Spleen (tissue), 11 donors: ENCODE measurements around the gene CMAS. TPM values are rescaled to one million over a fixed set of nuclear protein-coding genes. Genes with fewer than 3 reads are reported as not detected.

Experiments
- DNase-seq: peaks from one replicate; pipeline ENCODE4 v3.0.0-alpha.2; 2020
- H3K27ac ChIP-seq, 8 donors: fragments of 200-600 bp; sonication (generic) in 7 of 8; 1 replicate in 4 of 8; 2 replicates in 4 of 8; pipeline versions ENCODE4 v1.5.0 to v1.8.0; 2016 to 2021; ENCODE audit warnings: inconsistent platforms in 4 of 8, mild to moderate bottlenecking in 4 of 8, moderate library complexity in 1 of 8
- H3K27me3 ChIP-seq, 7 donors: fragments of 200-600 bp; sonication (generic) in 6 of 7; replicated peaks in 1 of 7; 1 replicate in 4 of 7; 2 replicates in 3 of 7; pipeline versions ENCODE4 v1.5.0 to v1.8.0; 2016 to 2021; ENCODE audit warnings: inconsistent platforms in 3 of 7, mild to moderate bottlenecking in 1 of 7
- H3K36me3 ChIP-seq, 6 donors: fragments of 200-600 bp; sonication (generic) in 5 of 6; 1 replicate in 4 of 6; 2 replicates in 2 of 6; pipeline versions ENCODE4 v1.5.0 to v1.8.0; 2016 to 2021; ENCODE audit warnings: inconsistent platforms in 2 of 6
- H3K4me1 ChIP-seq, 6 donors: fragments of 200-600 bp; sonication (generic) in 5 of 6; 1 replicate in 3 of 6; 2 replicates in 3 of 6; pipeline versions ENCODE4 v1.5.0 to v1.8.0; 2016 to 2021; ENCODE audit warnings: inconsistent platforms in 3 of 6
- H3K4me3 ChIP-seq, 8 donors: fragments of 200-600 bp; sonication (generic) in 7 of 8; 1 replicate in 4 of 8; 2 replicates in 4 of 8; pipeline versions ENCODE4 v1.5.0 to v1.8.0; 2016 to 2021; ENCODE audit warnings: inconsistent platforms in 4 of 8, mild to moderate bottlenecking in 4 of 8, moderate library complexity in 2 of 8
- H3K9me3 ChIP-seq, 8 donors: fragments of 200-600 bp; sonication (generic) in 7 of 8; 1 replicate in 4 of 8; 2 replicates in 4 of 8; pipeline versions ENCODE4 v1.5.0 to v1.8.0; 2016 to 2021; ENCODE audit warnings: inconsistent platforms in 4 of 8
- CTCF ChIP-seq, 11 experiments: fragments of 200-600 bp in 7 of 11; fragments of 450-650 bp in 4 of 11; sonication (generic) in 4 of 11; IDR thresholded peaks in 8 of 11; conservative IDR thresholded peaks in 3 of 11; 1 replicate in 7 of 11; 2 replicates in 4 of 11; pipeline versions ENCODE4 v1.4.0 to v1.8.0; 2016 to 2021; ENCODE audit warnings: antibody characterized with exemption in 11 of 11, inconsistent platforms in 4 of 11, mild to moderate bottlenecking in 1 of 11
- POLR2A ChIP-seq, 3 donors: fragments of 450-650 bp; IDR thresholded peaks; one replicate each; pipeline ENCODE4 v1.5.1; 2017; ENCODE audit warnings: antibody characterized with exemption in 3 of 3, mild to moderate bottlenecking in 1 of 3
- POLR2AphosphoS5 ChIP-seq, 3 donors: sonication (generic); formaldehyde crosslinking; IDR thresholded peaks; one replicate each; pipeline ENCODE4 v1.5.1; 2017; ENCODE audit warnings: antibody characterized with exemption in 3 of 3
- WGBS, 5 donors: extraction: QIAGEN DNeasy Blood & Tissue Kit in 3 of 5; methylation state at CpG; one replicate each; pipeline versions ENCODE4 v1.1.5 to v1.1.7; 2013 to 2018; 5-methylcytosine and 5-hydroxymethylcytosine counted together
- intact Hi-C: fragments of 100-400 bp; cut with DNase I; formaldehyde crosslinking; loops from one replicate; pipeline ENCODE4 v1.15.0; 2023; ENCODE audit warnings: low total_unique reads
- polyA plus RNA-seq, 3 donors: library from polyadenylated mRNA; stranded (reverse); fragments of 200-250 nt; gene quantifications; one replicate each; pipeline ENCODE4 v1.2.1, GENCODE V29; 2013
- total RNA-seq, 7 donors: library from RNA; depleted of rRNA in 3 of 7; stranded (reverse); fragments of >200 nt in 3 of 7; fragmentation: NEBNext Ultra II Directional in 4 of 7; extraction: Animal tissue kit (Norgen Biotek cat#: 25700) in 4 of 7; gene quantifications; one replicate each; pipeline versions ENCODE4 v1.1.0 to v1.2.1, GENCODE V29; 2016 to 2021
- donor health status: healthy with polysubstance abuse.
- donor health status: DM: no; HTN: no; CAD: no; lungs with moderate emphysema.
- donor health status: DM: no; HTN: no; CAD: no.
- donor health status: Bipolar disorder and iron deficiency.
- donor health status: healthy.
- donor health status: DM: no; HTN: no; CAD: no.
- donor health status: DM: yes; HTN: yes; CAD: no.

The CMAS gene
- total and polyA plus RNA-seq, 10 donors: 18.7 to 30.7 (median 25.3) TPM

- no peak for TF ChIP-seq POLR2A (IDR thresholded peaks at IDR 0.05)
- peak in 9 of 11 experiments; percentile 6 to 59 (median 46) for TF ChIP-seq CTCF (IDR thresholded peaks at IDR 0.05 in 8 of 11, conservative IDR thresholded peaks at IDR 0.05 in 3 of 11)
- no peak for TF ChIP-seq POLR2AphosphoS5 (IDR thresholded peaks at IDR 0.05)
- no peak overlapping the region for H3K27ac ChIP-seq
Observed at GRCh38 chr12:22100958-22101748, 55.1 kb downstream of the CMAS start.

GRCh38 chr12:22101749-22102243, 55.8 kb downstream of the CMAS start:
- intact Hi-C loops: no loop called here
- no peak overlapping the region for H3K27ac ChIP-seq
- 29 to 40% (median 34%) methylated on average over 3 to 5 of the region's 5 CpGs for WGBS, 5 donors

More at GRCh38 chr12:22100958-22101748, 55.1 kb downstream of the CMAS start:
- no peak for DNase-seq
- no peaks in the 10 kb centered on the region for H3K36me3 ChIP-seq
- no peaks in the 10 kb centered on the region for H3K27me3 ChIP-seq
- intact Hi-C loops: no loop called here
- no peak overlapping the region for H3K4me3 ChIP-seq
- H3K9me3 ChIP-seq: no peaks in the 10 kb centered on the region
- peaks cover 0 to 14% (median 0%) of the 10 kb centered on the region in 6 donors for H3K4me1 ChIP-seq
- WGBS, 5 donors: 53 to 73% (median 57%) methylated on average over 6 of the region's 6 CpGs

GRCh38 chr12:22103418-22103817, 57.4 kb downstream of the CMAS start:
- no peaks in the 10 kb centered on the region for H3K36me3 ChIP-seq
- H3K27me3 ChIP-seq: no peaks in the 10 kb centered on the region
- H3K27ac ChIP-seq: no peak overlapping the region
- WGBS, 5 donors: 93 to 98% (median 95%) methylated on average over 2 of the region's 2 CpGs
- H3K9me3 ChIP-seq: no peaks in the 10 kb centered on the region
- no peak overlapping the region for H3K4me3 ChIP-seq
- intact Hi-C loops: no loop called here
- H3K4me1 ChIP-seq: peaks cover 0 to 14% (median 0%) of the 10 kb centered on the region in 6 donors
- no peak for DNase-seq
- TF ChIP-seq CTCF (IDR thresholded peaks at IDR 0.05 in 8 of 11, conservative IDR thresholded peaks at IDR 0.05 in 3 of 11) (no peak), POLR2A (IDR thresholded peaks at IDR 0.05) (no peak), POLR2AphosphoS5 (IDR thresholded peaks at IDR 0.05) (no peak)

More at GRCh38 chr12:22101749-22102243, 55.8 kb downstream of the CMAS start:
- Histone ChIP-seq H3K27me3 (no peaks in the 10 kb centered on the region), H3K9me3 (no peaks in the 10 kb centered on the region), H3K4me3 (no peak overlapping the region), H3K4me1 (peaks cover 0 to 14% (median 0%) of the 10 kb centered on the region in 6 donors), H3K36me3 (no peaks in the 10 kb centered on the region)
- DNase-seq: no peak
- TF ChIP-seq POLR2AphosphoS5 (IDR thresholded peaks at IDR 0.05): peak in 1 of 3 donors; percentile 8
- TF ChIP-seq CTCF (IDR thresholded peaks at IDR 0.05 in 8 of 11, conservative IDR thresholded peaks at IDR 0.05 in 3 of 11): no peak

- intact Hi-C loops: no loop called here
- TF ChIP-seq POLR2AphosphoS5 (IDR thresholded peaks at IDR 0.05) (no peak), POLR2A (IDR thresholded peaks at IDR 0.05) (no peak), CTCF (IDR thresholded peaks at IDR 0.05 in 8 of 11, conservative IDR thresholded peaks at IDR 0.05 in 3 of 11) (no peak)
- H3K27me3 ChIP-seq: no peaks in the 10 kb centered on the region
- H3K27ac ChIP-seq: no peak overlapping the region
- no peak overlapping the region for H3K4me3 ChIP-seq
- no peaks in the 10 kb centered on the region for H3K36me3 ChIP-seq
- no peak for DNase-seq
- H3K9me3 ChIP-seq: no peaks in the 10 kb centered on the region
- H3K4me1 ChIP-seq: peaks cover 0 to 14% (median 0%) of the 10 kb centered on the region in 6 donors
Observed at GRCh38 chr12:22105542-22105941, 59.5 kb downstream of the CMAS start.
